Keratinocyte (primary cell): ENCODE data around the gene SZT2.

Experiments
- EZH2 ChIP-seq: IDR thresholded peaks from one replicate; pipeline ENCODE4 v1.6.1; 2012; ENCODE audit warnings: inconsistent platforms, mild to moderate bottlenecking, low read length, moderate library complexity
- TF ChIP-seq, protein P1 (sequence below), 3 experiments: IDR thresholded peaks in 1 of 3; conservative IDR thresholded peaks in 1 of 3; optimal IDR thresholded peaks in 1 of 3; 2 replicates in 2 of 3; 3 replicates in 1 of 3; pipeline versions ENCODE3 to v1.5.1; 2011; ENCODE audit warnings: low read length in 3 of 3, mild to moderate bottlenecking in 3 of 3, moderate library complexity in 2 of 3, control low read depth in 1 of 3, inconsistent platforms in 1 of 3; ENCODE audit not compliant: insufficient read depth in 2 of 3; ENCODE audit errors: extremely low read depth in 1 of 3

DNA sequence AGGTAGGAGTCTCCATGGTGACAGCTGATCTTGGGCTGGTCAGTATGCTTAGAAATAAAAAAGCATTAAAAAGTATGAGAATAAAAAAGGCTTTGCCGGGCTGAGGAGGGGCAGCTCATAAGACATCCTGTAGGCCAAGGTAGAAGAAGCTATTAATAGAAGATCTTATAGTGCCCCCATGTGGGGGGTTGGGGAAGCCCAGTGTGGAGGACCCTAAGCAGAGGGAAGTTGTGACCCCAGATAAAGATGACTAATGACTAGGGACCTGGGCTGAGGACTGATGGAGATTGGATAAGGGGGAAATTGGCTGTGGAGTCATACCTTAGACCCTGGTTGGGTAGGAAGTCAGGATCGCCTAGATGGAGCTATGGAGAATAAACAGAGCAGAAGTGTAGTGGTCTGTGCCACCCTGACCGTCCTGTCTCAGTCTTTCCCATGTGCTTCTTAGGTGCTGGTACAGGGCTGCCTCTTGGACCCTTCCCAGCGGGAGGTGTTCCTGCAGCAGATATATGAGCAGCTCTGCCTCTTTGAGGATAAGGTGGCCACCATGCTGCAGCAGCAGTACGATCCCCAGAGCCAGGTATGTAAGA, 25.0 kb downstream of the SZT2 start:
- TF ChIP-seq, protein P1, sequence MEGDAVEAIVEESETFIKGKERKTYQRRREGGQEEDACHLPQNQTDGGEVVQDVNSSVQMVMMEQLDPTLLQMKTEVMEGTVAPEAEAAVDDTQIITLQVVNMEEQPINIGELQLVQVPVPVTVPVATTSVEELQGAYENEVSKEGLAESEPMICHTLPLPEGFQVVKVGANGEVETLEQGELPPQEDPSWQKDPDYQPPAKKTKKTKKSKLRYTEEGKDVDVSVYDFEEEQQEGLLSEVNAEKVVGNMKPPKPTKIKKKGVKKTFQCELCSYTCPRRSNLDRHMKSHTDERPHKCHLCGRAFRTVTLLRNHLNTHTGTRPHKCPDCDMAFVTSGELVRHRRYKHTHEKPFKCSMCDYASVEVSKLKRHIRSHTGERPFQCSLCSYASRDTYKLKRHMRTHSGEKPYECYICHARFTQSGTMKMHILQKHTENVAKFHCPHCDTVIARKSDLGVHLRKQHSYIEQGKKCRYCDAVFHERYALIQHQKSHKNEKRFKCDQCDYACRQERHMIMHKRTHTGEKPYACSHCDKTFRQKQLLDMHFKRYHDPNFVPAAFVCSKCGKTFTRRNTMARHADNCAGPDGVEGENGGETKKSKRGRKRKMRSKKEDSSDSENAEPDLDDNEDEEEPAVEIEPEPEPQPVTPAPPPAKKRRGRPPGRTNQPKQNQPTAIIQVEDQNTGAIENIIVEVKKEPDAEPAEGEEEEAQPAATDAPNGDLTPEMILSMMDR (optimal IDR thresholded peaks at IDR 0.05 in 1 of 3, IDR thresholded peaks at IDR 0.05 in 1 of 3, conservative IDR thresholded peaks at IDR 0.05 in 1 of 3; ENCODE audit: extremely low read depth in 1 of 3, insufficient read depth in 2 of 3, low read length in 3 of 3), result peak; percentile 40 to 53 (median 51)
- no peak for TF ChIP-seq EZH2
